SK-N-SH treated with all-trans-retinoic acid at 6 μM for 48 hours (cell line): Measurements from ENCODE around the gene ECI1.

ENCODE experiments used
- ATAC-seq: fragments of 200-7000 bp; cut with Tn5 transposase; 3 replicates; pipeline ENCODE4 v1.9.1; 2020; ENCODE audit warnings: mild to moderate bottlenecking, moderate library complexity
- ARNTL ChIP-seq: fragments of 450-650 bp; formaldehyde crosslinking; IDR thresholded peaks from 2 replicates; pipeline ENCODE4 v1.5.0; 2020; ENCODE audit warnings: low read depth, mild to moderate bottlenecking, moderate library complexity, borderline replicate concordance
- BACH2 ChIP-seq: fragments of 250-450 bp; sonication (Bioruptor Pico); IDR thresholded peaks from 2 replicates; pipeline ENCODE4 v1.9.0; 2021; ENCODE audit warnings: mild to moderate bottlenecking, borderline replicate concordance
- CSDC2 ChIP-seq: fragments of 250-450 bp; sonication (Bioruptor Pico); IDR thresholded peaks from 2 replicates; pipeline ENCODE4 v1.5.0; 2020; ENCODE audit warnings: mild to moderate bottlenecking, moderate library complexity
- ESRRG ChIP-seq: fragments of 250-450 bp; sonication (Bioruptor Pico); IDR thresholded peaks from 2 replicates; pipeline ENCODE4 v1.6.1; 2021; ENCODE audit warnings: mild to moderate bottlenecking
- GLIS3 ChIP-seq: fragments of 250-450 bp; sonication (Bioruptor Pico); IDR thresholded peaks from 2 replicates; pipeline ENCODE4 v1.5.0; 2020; ENCODE audit warnings: mild to moderate bottlenecking, moderate library complexity
- OSR1 ChIP-seq: fragments of 250-450 bp; sonication (Bioruptor Pico); IDR thresholded peaks from 2 replicates; pipeline ENCODE4 v1.8.0; 2022; ENCODE audit warnings: moderate library complexity, mild to moderate bottlenecking, inconsistent platforms
- PPARA ChIP-seq: fragments of 250-450 bp; sonication (Bioruptor Pico); IDR thresholded peaks from 2 replicates; pipeline ENCODE4 v1.5.0; 2020; ENCODE audit warnings: mild to moderate bottlenecking, borderline replicate concordance
- SNAI2 ChIP-seq: fragments of 250-450 bp; sonication (Bioruptor Pico); IDR thresholded peaks from 2 replicates; pipeline ENCODE4 v1.5.0; 2020; ENCODE audit warnings: mild to moderate bottlenecking, moderate library complexity
- TCF4 ChIP-seq: fragments of 250-450 bp; sonication (Bioruptor Pico); IDR thresholded peaks from 2 replicates; pipeline ENCODE4 v1.8.0; 2021; ENCODE audit warnings: mild to moderate bottlenecking, moderate library complexity, borderline replicate concordance
- TOX ChIP-seq: fragments of 250-450 bp; sonication (Bioruptor Pico); IDR thresholded peaks from 2 replicates; pipeline ENCODE4 v1.8.0; 2021; ENCODE audit warnings: mild to moderate bottlenecking, moderate library complexity, borderline replicate concordance
- ZC3H10 ChIP-seq: fragments of 250-450 bp; sonication (Bioruptor Pico); IDR thresholded peaks from 2 replicates; pipeline ENCODE4 v1.5.1; 2021; ENCODE audit warnings: mild to moderate bottlenecking, moderate library complexity
- ZFP3 ChIP-seq: fragments of 250-450 bp; sonication (Bioruptor Pico); IDR thresholded peaks from 2 replicates; pipeline ENCODE4 v1.5.0; 2020; ENCODE audit warnings: mild to moderate bottlenecking, moderate library complexity
- ZFP30 ChIP-seq: fragments of 450-650 bp; formaldehyde crosslinking; IDR thresholded peaks from 2 replicates; pipeline ENCODE4 v1.5.0; 2022; ENCODE audit warnings: mild to moderate bottlenecking, moderate library complexity
- ZNF565 ChIP-seq: fragments of 450-650 bp; formaldehyde crosslinking; conservative IDR thresholded peaks from 2 replicates; pipeline ENCODE4 v1.5.0; 2020; ENCODE audit warnings: low read depth, mild to moderate bottlenecking, moderate library complexity
- ZNF70 ChIP-seq: fragments of 450-650 bp; formaldehyde crosslinking; IDR thresholded peaks from 2 replicates; pipeline ENCODE4 v1.5.0; 2020; ENCODE audit warnings: mild to moderate bottlenecking, moderate library complexity
- ZNF8 ChIP-seq: fragments of 450-650 bp; formaldehyde crosslinking; IDR thresholded peaks from 2 replicates; pipeline ENCODE4 v1.5.0; 2020; ENCODE audit warnings: mild to moderate bottlenecking, moderate library complexity
- TF ChIP-seq, protein P1 (sequence below): fragments of 250-450 bp; sonication (Bioruptor Pico); IDR thresholded peaks from 2 replicates; pipeline ENCODE4 v1.5.1; 2020; ENCODE audit warnings: low read depth, mild to moderate bottlenecking, moderate library complexity
- TF ChIP-seq, protein P2 (sequence below): fragments of 250-450 bp; sonication (Bioruptor Pico); IDR thresholded peaks from 2 replicates; pipeline ENCODE4 v1.5.0; 2020; ENCODE audit warnings: mild to moderate bottlenecking, moderate library complexity
- TF ChIP-seq, protein P3 (sequence below): fragments of 250-450 bp; sonication (Bioruptor Pico); IDR thresholded peaks from 2 replicates; pipeline ENCODE4 v1.8.0; 2021; ENCODE audit warnings: low read depth, mild to moderate bottlenecking, moderate library complexity, borderline replicate concordance
- TF ChIP-seq, protein P4 (sequence below): fragments of 250-450 bp; sonication (Bioruptor Pico); IDR thresholded peaks from 2 replicates; pipeline ENCODE4 v1.8.0; 2020; ENCODE audit warnings: mild to moderate bottlenecking, moderate library complexity, borderline replicate concordance
- TF ChIP-seq, protein P5 (sequence below): fragments of 250-450 bp; sonication (Bioruptor Pico); IDR thresholded peaks from 2 replicates; pipeline ENCODE4 v1.5.1; 2021; ENCODE audit warnings: mild to moderate bottlenecking, moderate library complexity

The ECI1 gene

DNA sequence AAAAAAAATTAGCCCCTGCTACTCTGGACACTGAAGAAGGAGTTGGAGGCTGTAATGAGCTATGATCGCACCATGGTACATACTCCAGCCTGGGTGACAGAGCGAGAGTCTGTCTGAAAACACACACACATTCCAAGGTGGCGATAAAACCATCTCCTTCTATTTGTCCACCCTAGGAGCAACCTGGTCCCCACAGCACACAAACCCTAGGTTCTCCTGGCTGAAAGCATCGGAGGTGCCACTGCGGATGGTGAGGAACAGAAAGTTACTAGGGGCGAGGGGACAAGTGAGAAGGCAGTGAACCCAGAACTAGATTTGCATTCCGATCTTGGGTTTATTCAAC lies 1.4 kb upstream of the ECI1 start:
- TF ChIP-seq ZNF565 (CRISPR knock-in tag), result no peak
- TF ChIP-seq GLIS3 (CRISPR knock-in tag), result no peak
- TF ChIP-seq ZFP30 (CRISPR knock-in tag), result no peak
- no peak for TF ChIP-seq PPARA (CRISPR knock-in tag)
- no peak for TF ChIP-seq OSR1 (CRISPR knock-in tag)
- TF ChIP-seq, protein P1, sequence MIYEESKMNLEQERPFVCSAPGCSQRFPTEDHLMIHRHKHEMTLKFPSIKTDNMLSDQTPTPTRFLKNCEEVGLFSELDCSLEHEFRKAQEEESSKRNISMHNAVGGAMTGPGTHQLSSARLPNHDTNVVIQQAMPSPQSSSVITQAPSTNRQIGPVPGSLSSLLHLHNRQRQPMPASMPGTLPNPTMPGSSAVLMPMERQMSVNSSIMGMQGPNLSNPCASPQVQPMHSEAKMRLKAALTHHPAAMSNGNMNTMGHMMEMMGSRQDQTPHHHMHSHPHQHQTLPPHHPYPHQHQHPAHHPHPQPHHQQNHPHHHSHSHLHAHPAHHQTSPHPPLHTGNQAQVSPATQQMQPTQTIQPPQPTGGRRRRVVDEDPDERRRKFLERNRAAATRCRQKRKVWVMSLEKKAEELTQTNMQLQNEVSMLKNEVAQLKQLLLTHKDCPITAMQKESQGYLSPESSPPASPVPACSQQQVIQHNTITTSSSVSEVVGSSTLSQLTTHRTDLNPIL (CRISPR knock-in tag), result no peak
- TF ChIP-seq, protein P2, sequence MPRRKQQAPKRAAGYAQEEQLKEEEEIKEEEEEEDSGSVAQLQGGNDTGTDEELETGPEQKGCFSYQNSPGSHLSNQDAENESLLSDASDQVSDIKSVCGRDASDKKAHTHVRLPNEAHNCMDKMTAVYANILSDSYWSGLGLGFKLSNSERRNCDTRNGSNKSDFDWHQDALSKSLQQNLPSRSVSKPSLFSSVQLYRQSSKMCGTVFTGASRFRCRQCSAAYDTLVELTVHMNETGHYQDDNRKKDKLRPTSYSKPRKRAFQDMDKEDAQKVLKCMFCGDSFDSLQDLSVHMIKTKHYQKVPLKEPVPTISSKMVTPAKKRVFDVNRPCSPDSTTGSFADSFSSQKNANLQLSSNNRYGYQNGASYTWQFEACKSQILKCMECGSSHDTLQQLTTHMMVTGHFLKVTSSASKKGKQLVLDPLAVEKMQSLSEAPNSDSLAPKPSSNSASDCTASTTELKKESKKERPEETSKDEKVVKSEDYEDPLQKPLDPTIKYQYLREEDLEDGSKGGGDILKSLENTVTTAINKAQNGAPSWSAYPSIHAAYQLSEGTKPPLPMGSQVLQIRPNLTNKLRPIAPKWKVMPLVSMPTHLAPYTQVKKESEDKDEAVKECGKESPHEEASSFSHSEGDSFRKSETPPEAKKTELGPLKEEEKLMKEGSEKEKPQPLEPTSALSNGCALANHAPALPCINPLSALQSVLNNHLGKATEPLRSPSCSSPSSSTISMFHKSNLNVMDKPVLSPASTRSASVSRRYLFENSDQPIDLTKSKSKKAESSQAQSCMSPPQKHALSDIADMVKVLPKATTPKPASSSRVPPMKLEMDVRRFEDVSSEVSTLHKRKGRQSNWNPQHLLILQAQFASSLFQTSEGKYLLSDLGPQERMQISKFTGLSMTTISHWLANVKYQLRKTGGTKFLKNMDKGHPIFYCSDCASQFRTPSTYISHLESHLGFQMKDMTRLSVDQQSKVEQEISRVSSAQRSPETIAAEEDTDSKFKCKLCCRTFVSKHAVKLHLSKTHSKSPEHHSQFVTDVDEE (CRISPR knock-in tag), result no peak
- no peak for TF ChIP-seq TOX (CRISPR knock-in tag)
- TF ChIP-seq, protein P3, sequence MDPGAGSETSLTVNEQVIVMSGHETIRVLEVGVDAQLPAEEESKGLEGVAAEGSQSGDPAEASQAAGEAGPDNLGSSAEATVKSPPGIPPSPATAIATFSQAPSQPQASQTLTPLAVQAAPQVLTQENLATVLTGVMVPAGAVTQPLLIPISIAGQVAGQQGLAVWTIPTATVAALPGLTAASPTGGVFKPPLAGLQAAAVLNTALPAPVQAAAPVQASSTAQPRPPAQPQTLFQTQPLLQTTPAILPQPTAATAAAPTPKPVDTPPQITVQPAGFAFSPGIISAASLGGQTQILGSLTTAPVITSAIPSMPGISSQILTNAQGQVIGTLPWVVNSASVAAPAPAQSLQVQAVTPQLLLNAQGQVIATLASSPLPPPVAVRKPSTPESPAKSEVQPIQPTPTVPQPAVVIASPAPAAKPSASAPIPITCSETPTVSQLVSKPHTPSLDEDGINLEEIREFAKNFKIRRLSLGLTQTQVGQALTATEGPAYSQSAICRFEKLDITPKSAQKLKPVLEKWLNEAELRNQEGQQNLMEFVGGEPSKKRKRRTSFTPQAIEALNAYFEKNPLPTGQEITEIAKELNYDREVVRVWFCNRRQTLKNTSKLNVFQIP (CRISPR knock-in tag), result no peak
- no peak for TF ChIP-seq ARNTL (CRISPR knock-in tag)
- TF ChIP-seq, protein P4, sequence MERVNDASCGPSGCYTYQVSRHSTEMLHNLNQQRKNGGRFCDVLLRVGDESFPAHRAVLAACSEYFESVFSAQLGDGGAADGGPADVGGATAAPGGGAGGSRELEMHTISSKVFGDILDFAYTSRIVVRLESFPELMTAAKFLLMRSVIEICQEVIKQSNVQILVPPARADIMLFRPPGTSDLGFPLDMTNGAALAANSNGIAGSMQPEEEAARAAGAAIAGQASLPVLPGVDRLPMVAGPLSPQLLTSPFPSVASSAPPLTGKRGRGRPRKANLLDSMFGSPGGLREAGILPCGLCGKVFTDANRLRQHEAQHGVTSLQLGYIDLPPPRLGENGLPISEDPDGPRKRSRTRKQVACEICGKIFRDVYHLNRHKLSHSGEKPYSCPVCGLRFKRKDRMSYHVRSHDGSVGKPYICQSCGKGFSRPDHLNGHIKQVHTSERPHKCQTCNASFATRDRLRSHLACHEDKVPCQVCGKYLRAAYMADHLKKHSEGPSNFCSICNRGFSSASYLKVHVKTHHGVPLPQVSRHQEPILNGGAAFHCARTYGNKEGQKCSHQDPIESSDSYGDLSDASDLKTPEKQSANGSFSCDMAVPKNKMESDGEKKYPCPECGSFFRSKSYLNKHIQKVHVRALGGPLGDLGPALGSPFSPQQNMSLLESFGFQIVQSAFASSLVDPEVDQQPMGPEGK, result no peak
- TF ChIP-seq ZNF70 (CRISPR knock-in tag), result no peak
- no peak for TF ChIP-seq ZFP3 (CRISPR knock-in tag)
- no peak for TF ChIP-seq ZNF8 (CRISPR knock-in tag)
- no peak for TF ChIP-seq ESRRG
- TF ChIP-seq ZC3H10 (CRISPR knock-in tag), result no peak
- TF ChIP-seq BACH2 (CRISPR knock-in tag), result no peak
- TF ChIP-seq, protein P5, sequence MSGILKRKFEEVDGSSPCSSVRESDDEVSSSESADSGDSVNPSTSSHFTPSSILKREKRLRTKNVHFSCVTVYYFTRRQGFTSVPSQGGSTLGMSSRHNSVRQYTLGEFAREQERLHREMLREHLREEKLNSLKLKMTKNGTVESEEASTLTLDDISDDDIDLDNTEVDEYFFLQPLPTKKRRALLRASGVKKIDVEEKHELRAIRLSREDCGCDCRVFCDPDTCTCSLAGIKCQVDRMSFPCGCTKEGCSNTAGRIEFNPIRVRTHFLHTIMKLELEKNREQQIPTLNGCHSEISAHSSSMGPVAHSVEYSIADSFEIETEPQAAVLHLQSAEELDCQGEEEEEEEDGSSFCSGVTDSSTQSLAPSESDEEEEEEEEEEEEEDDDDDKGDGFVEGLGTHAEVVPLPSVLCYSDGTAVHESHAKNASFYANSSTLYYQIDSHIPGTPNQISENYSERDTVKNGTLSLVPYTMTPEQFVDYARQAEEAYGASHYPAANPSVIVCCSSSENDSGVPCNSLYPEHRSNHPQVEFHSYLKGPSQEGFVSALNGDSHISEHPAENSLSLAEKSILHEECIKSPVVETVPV (CRISPR knock-in tag), result no peak
- TF ChIP-seq, all 23 proteins: peak for 0
- no peak for ATAC-seq

DNA sequence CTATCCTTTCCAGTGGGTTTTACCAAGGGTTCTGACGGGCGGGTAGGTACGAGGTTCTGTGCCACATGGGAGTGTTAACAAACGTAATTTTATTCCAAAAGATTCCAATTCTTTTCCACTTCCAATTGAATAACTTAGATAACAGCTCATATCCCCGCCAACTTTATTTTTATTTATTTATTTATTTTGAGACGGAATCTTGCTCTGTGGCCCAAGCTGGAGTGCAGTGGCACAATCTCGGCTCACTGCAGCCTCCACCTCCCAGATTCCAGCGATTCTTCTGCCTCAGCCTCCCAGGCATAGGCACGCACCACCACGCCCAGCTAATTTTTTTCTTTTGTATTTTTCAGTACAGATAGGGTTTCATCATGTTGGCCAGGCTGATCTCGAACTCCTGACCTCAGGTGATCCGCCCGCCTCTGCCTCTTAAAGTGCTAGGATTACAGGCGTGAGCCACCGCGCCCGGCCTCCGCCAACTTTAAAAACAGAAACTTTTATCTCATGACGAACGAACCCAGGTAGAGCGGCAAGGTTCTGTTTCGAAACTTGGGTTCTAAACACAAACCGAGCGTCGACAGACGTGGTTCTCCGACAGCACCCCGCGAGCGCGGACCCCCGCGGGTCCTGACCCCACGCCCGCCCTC lies 613 bp downstream of the ECI1 start:
- ATAC-seq, result peak; percentile 4
- TF ChIP-seq ZNF8 (CRISPR knock-in tag) (no peak), ESRRG (no peak), TOX (CRISPR knock-in tag) (no peak), CSDC2 (CRISPR knock-in tag) (no peak), ZFP3 (CRISPR knock-in tag) (no peak), OSR1 (CRISPR knock-in tag) (no peak), BACH2 (CRISPR knock-in tag) (no peak), TCF4 (no peak), PPARA (CRISPR knock-in tag) (no peak), SNAI2 (no peak)
- TF ChIP-seq, protein P3 (CRISPR knock-in tag), result no peak
